ENCODE data around the gene SLC43A3.

GRCh38 chr11:57473285-57473841 lies 46.4 kb upstream of the SLC43A3 start:
- no peak for TF ChIP-seq CTCF (IDR thresholded peaks at IDR 0.05; ENCODE audit: poor library complexity)
- TF ChIP-seq EZH2phosphoT487 (IDR thresholded peaks at IDR 0.05; ENCODE audit: low read depth, severe bottlenecking, unreplicated experiment): no peak

Measured in hepatocyte (in vitro differentiated cells).